ENCODE measurements around the gene GJC2.
"Not testable (repeated sequence)": the region's sequence is repeated elsewhere in the genome, so short reads cannot be mapped to it uniquely, and the experiment has no call there.

GJC2 gene

DNA sequence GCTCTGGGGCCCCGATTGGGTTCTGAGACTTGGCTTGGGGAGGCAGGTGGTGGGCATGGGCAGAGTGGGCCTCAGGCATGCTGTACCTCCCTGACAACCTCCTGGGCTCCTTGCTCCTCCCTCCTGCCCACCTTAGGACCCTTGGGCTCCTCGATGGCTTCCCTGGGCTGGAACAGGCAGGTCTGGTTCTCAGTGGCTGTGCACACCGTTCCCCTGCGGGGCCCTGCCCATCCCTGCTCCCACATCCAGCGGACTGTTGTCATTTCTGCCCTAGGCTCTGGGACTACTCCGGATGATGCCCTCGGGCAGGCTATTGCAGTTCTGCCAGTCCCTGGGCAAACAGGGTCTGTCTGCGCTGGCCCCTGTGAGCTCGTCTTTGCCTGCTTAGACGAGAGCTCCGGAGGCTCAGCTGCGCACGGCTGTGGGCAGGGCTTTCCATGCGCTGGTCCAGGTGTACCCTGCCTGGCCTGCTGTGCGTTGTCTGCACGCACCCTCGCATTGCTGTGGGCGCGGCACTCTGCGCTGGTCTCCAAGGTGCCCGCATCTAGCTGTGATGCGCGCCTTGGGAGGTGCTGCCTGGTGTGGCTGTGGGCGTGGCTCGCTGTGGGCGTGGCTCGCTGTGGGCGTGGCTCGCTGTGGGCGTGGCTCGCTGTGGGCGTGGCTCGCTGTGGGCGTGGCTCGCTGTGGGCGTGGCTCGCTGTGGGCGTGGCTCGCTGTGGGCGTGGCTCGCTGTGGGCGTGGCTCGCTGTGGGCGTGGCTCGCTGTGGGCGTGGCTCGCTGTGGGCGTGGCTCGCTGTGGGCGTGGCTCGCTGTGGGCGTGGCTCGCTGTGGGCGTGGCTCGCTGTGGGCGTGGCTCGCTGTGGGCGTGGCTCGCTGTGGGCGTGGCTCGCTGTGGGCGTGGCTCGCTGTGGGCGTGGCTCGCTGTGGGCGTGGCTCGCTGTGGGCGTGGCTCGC lies 24.1 kb downstream of the GJC2 start:
- DNase-seq (ENCODE audit: low read depth): not testable (repeated sequence)

DNA sequence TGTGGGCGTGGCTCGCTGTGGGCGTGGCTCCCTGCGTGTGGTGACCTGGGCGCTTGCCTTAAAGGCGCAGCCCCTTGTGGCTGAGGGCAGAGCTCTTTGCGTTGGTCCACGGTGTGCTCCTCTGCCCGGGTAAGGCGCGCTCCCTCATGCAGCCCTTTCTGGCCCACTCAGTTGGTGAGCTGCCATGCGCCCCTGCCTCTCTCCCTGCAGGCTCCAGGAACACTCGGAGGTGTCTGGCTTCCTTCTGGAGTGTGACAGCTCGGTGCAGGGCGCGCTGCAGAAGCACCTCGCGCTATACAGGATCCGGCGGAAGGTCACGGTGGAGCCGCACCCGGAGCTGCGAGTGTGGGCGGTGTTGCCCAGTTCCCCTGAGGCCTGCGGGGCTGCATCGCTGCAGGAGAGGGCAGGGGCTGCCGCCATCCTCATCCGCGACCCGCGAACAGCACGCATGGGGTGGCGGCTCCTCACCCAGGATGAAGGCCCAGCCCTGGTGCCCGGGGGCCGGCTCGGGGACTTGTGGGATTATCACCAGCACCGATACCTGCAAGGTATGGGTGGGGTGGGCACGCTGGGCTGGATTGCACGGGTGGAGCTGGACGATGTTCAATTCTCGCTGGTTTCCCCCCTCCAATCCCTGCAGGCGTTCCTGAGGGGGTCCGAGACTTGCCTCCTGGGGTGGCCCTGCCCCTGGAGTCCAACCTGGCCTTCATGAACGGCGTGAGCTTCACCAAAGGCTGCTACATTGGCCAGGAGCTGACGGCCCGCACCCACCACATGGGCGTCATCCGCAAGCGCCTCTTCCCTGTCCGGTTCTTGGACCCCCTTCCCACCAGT lies 25.0 kb downstream of the GJC2 start:
- DNase-seq (ENCODE audit: low read depth): peak; percentile 25

DNA sequence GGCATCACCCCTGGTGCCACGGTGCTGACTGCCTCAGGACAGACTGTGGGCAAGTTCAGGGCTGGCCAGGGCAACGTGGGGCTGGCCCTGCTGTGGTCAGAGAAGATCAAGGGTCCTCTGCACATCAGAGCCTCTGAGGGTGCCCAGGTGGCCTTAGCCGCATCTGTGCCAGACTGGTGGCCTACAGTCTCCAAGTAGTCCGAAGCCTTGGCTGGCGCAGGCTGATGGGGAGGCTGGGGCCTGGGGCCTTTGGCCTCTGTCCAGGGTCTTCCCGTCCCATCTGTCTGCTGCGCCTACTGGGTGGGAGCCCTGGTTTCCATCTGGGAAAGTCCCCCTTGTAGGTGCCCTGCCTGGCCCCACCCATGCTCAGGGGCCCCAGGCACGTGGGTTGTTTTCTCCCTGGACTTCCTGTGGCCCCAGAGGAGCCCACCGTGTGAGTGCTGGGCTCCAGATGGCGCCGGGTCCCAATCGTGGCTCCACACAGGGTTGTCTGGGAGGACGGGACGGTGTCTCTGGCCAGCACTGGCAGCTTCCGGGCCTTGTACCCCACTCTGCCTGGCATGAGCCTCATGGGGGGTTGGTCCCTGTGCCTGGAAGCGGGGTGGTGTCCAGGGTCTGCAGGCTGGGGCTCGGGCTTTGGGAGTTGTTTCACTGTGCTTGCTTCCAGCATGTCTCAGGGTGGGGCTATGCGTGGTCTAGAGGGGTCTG lies 25.7 kb downstream of the GJC2 start:
- no peak for DNase-seq (ENCODE audit: low read depth)

DNA sequence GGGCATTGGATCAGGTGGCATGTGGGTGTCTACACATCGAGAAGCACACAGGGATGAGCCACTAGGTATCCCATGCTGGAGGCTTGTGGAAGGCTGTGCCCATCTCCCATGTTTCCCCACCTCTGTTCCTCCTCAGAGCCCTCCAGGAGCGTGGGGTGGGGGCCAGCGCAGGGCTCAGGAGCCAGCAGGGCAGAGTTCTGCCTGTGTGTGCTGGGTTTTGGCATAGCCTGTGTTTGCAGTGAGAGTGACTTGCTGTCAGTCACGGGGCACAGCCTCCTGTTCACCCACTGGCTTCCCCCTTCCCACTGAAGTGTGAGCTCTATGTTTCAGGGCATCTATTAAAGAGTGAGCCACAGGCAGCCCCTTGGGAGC lies 26.3 kb downstream of the GJC2 start:
- no peak for DNase-seq (ENCODE audit: low read depth)

DNA sequence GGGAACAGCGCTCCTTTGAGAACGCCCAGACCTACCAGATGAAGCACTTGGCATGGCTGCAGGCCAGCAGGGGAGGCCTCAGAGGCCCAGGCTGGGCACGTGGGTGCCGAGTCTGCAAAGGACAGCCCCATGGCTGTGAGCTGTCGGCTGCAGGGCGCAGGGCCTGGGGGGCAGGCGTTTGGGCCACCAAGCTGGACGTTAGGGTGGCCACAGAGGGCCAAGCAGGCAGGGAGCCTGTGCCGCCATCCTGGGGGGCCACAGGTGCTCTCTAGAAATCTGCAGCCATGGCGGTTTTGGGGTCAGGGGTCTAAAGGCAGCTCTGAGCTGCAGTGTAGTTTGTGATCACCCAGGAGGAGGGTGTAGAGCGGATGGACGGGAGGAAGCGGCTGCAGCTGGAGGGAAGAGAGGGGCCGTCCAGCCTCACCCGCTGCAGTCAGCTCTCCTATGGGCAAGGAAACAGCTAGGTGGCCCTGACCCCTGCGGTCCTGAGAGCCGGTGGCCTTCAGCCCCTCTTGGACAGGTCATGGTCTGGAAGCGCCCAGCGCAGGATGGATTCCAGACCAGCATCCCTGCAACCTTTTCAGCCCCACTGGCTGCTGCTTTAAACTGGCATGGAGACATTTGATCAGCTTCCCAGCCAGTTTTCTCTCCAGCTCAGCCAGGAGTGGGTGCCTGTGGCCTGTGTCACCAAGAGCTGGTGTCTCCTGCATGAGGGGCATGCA lies 26.9 kb downstream of the GJC2 start:
- DNase-seq (ENCODE audit: low read depth): no peak

DNA sequence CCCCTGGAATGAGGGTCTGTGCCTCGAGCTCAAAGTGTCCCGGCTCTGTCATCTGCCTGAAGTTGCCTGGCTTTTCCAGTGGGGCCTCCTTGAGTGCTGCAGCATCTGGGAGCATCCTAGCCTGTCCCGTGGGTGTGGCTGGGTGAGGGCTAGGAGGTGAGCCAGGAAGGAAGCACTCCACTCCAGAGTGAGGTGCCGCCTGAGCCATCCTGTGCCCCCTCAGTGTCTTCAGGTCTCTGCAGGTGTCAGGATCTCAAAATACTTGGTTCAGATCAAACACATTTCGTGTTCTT lies 27.4 kb downstream of the GJC2 start:
- DNase-seq (ENCODE audit: low read depth): no peak

DNA sequence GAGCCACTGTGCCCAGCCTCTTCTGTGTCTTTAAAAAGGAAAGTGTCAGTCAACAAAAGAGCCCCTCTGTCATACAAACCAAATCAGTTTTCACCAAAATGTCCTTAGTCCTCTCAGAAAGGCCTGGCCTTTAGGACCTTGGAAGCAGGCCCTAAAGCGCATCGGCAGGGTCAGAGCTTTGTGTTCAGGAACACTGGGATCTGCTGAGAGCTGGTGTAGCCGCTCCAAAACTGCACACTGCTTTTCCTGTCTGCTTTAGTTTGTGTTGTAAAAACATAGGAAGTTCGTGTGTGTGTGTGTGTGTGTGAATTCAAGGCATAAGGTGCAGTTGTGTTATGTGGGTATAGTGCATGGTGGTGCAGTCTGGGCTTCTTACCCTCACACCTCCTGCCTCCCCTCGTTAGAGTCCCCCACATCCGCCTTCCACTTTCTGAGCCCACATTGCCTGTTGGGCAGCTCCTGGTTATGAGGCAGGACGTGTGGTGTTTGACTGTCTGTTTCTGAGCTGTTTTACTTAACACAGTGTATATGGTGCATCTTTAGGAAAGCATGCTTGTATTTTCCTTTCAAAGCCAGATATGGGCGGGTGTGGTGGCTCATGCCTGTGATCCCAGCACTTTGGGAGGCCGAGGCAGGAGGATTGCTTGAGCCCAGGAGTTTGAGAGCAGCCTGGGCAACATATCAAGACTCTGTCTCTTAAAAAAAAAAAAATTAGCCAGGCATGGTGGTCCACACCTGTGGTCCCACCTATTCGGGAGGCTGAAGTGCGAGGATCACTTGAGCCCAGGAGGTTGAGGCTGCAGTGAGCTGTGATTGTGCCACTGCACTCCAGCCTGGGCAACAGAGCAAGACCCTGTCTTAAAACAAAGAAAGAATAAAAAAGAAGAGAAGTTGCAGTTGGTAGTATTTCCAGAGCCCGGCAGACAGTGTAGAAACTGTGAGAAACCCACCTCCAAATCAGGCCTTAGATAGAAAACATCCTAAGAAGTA lies 28.3 kb downstream of the GJC2 start:
- DNase-seq (ENCODE audit: low read depth): no peak

DNA sequence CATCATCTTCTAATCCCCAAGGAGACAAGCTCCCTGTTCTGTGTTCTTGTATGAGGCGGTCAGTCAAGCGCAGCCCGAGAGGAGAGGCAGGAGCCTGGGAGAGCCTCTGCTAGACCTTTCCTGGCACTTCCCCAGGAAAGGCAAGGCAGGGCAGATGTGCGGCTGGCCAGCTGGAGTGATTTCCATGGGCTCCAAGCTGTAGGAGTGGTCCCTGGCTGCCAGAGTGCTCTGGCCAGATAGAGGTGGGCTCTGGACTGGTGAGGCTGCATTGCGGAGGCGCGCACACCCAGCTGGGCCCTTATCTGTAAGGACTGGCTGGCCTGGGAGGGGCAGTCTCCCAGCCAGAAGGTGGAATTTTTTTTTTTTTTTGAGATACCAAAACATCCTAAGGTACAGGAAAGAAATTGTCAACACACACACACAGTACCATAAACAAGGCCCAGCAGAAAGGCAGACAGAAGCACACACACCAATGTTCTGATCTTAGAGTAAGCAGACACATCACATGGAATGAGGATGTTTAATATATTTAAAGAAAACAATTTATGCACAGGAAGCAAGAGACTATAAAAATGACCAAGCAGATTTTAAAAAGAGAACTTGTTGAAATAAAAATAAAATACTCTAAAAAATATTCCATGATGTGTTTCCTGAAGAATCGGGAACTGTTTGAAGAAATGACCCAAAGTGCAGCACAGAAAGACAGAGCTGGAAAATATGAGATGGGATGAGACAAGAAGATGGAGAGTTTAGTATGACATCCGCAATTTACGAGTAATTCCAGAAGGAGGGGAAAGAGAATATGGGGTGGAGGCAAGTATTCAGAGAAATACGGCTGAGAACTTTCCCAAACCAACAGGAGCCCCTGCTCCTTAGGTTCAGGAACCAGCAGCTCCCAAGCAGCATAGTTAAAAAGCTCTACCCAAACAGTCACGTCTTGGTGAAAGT lies 29.3 kb downstream of the GJC2 start:
- DNase-seq (ENCODE audit: low read depth): no peak

DNA sequence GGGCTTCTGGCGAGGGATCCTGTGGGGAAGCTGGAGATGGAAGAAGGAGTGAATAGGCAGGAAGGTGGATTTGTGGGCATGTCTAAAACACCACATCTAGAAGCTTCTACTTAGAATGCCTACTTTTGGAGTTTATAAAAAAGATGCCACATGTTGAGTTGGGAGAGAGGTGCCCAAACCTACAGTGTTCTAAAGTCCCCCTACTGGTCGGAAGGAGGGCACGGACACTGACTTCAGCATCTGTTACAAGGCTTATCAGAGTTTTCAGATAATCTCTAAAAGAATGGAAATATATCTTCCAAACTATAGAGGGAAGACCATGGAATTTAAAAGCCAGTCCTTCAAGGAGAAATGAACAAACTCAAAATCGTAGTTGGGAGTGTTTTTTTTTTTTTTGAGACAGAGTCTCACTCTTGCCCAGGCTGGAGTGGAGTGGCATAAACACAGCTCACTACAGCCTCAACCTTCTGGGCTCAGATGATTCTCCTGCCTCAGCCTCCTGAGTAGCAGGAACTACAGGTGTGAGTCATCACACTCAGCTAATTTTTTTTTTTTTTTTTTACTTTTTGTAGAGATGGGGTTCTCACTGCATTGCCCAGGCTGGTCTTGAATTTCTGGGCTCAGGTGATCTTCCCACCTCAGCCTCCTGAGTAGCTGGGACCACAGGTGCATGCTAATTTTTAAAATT lies 30.7 kb downstream of the GJC2 start:
- no peak for DNase-seq (ENCODE audit: low read depth)

DNA sequence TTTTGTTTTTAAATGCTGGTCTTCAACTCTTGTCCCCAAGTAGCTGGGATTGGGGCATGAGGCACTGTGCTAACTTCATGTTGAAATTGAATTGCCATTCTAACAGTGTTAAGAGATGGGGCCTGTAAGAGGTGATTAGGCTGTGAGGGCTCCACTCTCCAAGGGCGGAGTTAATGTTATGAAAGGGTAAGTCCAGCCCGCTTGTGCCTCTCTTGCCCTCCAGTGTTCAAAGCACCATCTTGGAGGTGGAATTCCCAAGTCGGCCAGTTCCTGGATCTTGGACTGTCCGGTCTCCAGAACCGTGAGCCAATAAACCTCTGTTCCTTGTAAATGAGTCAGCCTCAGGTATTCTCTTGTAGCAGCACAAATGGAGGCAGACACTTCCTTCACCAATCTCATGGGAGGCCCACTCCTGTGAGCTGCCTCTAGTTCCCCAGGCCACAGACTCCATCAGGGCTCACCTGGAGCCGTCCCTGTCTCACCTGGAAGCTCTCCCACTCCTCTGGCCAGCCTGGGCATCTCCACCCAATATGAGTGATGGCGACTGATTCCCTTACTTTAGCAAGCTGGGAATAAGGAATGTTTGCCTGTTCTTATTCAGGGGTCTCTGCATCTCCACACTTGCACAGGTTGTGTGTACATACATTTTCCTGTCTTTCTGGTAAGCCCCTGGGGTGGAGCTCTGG lies 31.4 kb downstream of the GJC2 start:
- no peak for DNase-seq (ENCODE audit: low read depth)

DNA sequence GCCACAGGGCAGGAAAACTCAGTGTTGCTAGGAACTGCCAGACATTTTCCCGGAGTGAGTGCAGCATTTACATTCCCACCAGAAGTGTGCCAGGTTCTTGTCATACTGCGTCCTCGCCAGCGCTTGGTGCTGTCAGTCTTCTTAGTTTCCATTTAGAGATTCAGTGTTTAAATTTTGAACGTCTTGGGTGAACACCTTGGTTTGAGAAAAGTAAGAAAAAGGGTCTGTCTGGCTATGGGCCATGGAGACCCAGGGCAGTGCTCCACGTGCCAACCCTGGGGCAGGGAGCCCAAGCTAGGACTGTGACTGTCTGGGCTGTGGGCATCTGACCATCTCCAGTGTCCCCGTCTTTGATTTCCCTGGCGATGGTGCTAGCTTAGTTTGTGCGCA lies 31.9 kb downstream of the GJC2 start:
- no peak for DNase-seq (ENCODE audit: low read depth)

DNA sequence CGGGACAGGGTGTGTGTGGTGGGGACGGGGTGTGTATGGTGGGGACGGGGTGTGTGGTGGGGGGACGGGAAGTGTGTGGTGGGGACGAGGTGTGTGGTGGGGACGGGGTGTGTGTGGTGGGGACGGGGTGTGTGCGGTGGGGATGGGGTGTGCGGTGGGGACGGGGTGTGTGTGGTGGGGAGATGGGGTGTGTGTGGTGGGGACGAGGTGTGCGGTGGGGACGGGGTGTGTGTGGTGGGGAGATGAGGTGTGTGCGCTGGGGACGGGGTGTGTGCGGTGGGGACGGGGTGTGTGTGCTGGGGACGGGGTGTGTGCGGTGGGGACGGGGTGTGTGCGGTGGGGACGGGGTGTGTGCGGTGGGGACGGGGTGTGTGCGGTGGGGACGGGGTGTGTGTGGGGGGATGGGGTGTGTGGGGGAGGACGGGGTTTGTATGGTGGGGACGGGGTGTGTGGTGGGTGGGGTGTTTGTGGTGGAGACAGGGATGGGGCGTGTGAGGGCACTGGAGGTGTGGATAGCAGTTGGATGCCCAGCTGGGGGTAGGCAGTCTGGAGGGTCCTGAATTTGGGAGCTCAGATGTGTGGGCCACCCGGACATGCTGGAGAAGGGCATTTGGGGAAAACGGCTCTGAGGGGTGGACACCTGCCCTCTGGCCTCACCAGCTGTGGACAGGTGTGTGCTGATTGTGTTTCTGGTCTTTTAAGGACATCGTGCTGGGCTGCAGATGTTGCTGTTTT lies 32.7 kb downstream of the GJC2 start:
- no peak for DNase-seq (ENCODE audit: low read depth)

DNA sequence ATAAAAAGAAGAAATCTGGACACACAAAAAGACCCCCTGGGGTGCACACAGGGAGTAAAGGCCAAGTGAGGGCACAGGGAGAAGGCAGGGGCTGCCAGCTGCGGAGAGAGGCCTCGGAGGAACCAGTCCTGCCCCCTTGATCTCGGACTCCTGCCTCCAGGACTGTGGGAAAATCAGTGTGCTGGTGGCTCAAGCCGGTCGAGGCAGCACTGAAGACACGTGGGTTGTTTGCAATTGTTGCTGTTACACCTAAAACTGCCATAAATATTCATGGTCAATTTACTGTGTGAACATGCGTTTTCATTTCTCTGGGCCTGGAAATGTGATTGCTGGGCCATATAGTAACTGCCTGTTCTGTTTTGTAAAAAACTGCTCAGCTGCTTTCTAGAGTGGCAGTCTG lies 34.4 kb downstream of the GJC2 start:
- no peak for DNase-seq (ENCODE audit: low read depth)

DNA sequence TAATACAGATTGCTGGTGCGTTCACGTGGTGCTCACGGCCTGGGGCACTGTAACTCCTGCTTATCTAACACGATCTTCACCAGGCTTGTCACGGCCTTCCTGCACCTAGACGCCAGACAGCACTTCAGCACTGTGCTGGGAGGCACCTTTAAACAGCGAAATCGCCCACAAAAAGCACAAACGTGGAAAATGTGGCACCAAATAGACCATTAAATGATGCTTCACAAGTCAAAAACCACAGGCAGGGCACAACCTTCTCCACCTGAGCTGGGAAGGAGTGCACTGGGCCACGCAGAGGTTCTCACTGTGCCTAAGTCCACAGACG lies 35.9 kb downstream of the GJC2 start:
- no peak for DNase-seq (ENCODE audit: low read depth)

DNA sequence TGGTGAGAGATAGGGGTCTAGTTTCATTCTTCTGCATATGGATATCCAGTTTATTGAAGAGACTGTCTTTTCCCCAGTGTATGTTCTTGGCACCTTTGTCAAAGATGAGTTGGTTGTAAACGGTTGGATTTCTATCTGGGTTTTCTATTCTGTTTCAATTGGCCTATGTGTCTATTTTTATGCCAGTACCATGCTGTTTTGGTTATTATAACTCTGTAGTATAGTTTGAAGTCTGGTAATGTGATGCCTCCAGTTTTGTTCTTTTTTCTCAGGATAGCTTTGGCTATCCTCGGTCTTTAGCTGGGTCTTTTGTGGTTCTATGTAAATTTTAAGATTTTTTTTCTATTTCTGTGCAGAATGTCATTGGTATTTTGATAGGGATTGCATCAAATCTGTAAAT lies 38.5 kb downstream of the GJC2 start:
- not testable (repeated sequence) for DNase-seq (ENCODE audit: low read depth)

DNA sequence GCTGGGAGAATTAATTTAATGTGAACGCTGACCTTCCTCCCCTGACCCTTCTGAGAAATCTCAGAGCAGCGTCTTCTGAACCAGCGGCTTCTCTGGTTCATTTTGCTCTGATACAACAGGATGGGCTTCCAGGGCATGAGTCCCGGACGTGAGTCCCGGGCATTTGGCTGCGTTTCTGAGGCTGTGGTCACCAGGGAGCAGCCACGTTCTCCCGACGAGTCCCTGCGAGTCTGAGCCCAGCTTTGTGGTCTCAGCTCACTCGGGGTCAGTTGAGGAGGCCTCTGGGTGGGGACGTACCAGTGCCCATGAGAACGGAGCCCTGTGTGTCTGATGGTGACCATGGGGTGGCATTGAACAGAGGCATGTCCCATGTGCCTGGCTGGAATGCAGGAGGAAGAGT lies 40.5 kb downstream of the GJC2 start:
- DNase-seq (ENCODE audit: low read depth): no peak

DNA sequence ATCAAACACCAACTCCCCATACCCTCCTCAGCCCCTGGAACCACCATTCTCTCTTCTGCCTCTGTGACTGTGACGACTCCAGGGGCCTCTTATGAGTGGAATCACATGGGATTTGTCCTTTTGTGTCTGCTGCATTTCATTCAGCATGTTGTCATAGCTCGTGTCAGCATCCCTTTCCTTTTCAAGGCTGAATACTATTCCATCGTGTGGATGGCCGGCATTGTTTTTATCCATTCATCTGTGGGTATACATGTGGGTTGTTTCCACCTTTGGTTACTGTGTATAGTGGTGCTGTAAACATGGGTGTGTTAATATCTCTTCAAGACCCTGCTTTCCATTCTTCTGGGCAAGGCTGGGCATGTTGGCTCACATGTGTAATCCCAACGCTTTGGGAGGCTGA lies 41.0 kb downstream of the GJC2 start:
- no peak for DNase-seq (ENCODE audit: low read depth)

DNA sequence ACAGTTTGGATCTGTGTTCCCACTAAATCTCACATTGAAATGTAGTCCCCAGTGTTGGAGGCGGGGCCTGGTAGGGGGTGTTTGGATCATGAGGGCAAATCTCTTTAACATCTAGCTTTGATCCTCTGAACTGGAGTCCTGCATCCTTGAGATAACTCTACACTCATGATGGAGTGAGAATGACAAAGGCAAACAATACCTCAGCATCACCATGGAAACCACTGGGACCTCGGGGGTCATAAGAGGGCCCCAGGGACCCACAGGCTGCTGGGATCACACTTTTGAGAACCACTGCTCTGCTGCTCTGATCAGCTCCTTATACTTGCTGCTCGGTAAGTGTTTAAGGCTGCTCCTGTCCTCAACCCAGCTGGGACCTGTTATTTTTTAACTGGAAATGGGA lies 44.7 kb downstream of the GJC2 start:
- DNase-seq (ENCODE audit: low read depth): no peak

Data from stimulated activated CD8-positive, alpha-beta memory T cell treated with anti-CD3 and anti-CD28 coated beads, Interleukin-12 subunit alpha, Interleukin-12 subunit beta, amount 100 ng/mL, for 1 hour (primary cell).